ENCODE results near the gene ATXN1. TPM values are rescaled to one million over a fixed set of nuclear protein-coding genes. Genes with fewer than 3 reads are reported as not detected.
A peak's percentile ranks its signal among the peaks of the same experiment; 100 is the strongest.

The ATXN1 gene
- total and polyA plus RNA-seq, 7 donors: 1.3 to 50.9 (median 21.6) TPM

DNA sequence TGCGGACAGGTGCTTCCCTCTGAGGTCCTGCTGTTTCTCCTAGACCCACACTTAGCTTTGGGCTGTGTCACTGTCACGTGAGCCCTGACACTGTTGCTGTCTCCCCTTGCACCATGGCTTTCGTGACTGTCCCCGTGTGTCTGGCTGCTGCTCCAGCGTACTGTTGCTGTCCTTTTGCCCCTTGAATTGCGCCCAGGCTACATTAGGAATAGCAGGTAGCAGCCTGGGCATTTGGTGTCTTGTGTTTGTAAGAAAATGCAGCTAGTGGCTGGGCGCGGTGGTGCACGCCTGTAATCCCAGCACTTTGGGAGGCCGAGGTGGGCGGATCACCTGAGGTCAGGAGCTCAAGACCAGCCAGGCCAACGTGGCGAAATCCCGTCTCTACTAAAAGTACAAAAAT, 476.8 kb downstream of the ATXN1 start:
- H3K36me3 ChIP-seq (ENCODE audit: insufficient read depth in 1 of 2, low read depth in 1 of 2): peaks cover 3 to 51% of the 10 kb centered on the region in 2 donors
- H3K9me3 ChIP-seq: no peaks in the 10 kb centered on the region
- intact Hi-C loops (cut with DNase I): loop anchor here in 1 of 2 donors (5.0 kb wide), 1 partner anchor 33 kb away; no protein-coding TSS in a partner anchor
- H3K4me1 ChIP-seq: peaks cover 34% of the 10 kb centered on the region
- peak; percentile 64 to 81 (median 76) for ATAC-seq
- no peak overlapping the region for H3K4me3 ChIP-seq
- WGBS, 3 donors: 65 to 87% (median 69%) methylated on average over 14 of the region's 14 CpGs
- H3K27me3 ChIP-seq (ENCODE audit: insufficient read depth in 3 of 3, low read length in 2 of 3): no peaks in the 10 kb centered on the region
- H3K27ac ChIP-seq: peak overlapping the region; percentile 69
- TF ChIP-seq, protein P1, sequence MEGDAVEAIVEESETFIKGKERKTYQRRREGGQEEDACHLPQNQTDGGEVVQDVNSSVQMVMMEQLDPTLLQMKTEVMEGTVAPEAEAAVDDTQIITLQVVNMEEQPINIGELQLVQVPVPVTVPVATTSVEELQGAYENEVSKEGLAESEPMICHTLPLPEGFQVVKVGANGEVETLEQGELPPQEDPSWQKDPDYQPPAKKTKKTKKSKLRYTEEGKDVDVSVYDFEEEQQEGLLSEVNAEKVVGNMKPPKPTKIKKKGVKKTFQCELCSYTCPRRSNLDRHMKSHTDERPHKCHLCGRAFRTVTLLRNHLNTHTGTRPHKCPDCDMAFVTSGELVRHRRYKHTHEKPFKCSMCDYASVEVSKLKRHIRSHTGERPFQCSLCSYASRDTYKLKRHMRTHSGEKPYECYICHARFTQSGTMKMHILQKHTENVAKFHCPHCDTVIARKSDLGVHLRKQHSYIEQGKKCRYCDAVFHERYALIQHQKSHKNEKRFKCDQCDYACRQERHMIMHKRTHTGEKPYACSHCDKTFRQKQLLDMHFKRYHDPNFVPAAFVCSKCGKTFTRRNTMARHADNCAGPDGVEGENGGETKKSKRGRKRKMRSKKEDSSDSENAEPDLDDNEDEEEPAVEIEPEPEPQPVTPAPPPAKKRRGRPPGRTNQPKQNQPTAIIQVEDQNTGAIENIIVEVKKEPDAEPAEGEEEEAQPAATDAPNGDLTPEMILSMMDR (IDR thresholded peaks at IDR 0.05): peak; percentile 4
- peak in 1 of 2 donors; percentile 72 for DNase-seq

DNA sequence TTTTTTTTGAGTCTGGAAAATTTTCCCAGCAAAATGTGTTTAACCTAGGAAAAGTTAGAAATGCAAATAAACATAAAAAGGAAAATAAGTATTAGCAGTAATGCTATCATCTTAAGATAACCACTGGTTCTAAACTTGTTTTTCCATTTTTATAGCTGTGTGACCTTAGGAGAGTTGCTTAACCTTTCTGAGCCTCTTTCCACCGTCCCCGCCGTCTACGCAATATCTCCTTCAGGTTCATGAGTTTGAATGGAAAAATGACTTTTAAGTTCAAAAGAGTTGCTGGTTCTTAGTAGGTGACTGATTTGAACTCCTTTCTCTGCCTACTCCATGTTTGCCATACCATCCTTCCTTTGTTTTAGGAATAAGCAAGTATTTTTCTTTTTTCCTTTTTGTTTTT, 478.9 kb downstream of the ATXN1 start:
- peaks cover 3 to 47% of the 10 kb centered on the region in 2 donors for H3K36me3 ChIP-seq (ENCODE audit: insufficient read depth in 1 of 2, low read depth in 1 of 2)
- no peaks in the 10 kb centered on the region for H3K27me3 ChIP-seq (ENCODE audit: insufficient read depth in 3 of 3, low read length in 2 of 3)
- H3K9me3 ChIP-seq: no peaks in the 10 kb centered on the region
- 90 to 98% (median 93%) methylated on average over 4 of the region's 4 CpGs for WGBS, 3 donors
- peak overlapping the region; percentile 69 for H3K27ac ChIP-seq
- intact Hi-C loops (cut with DNase I): loop anchor here in 1 of 2 donors (5.0 kb wide), 1 partner anchor 35 kb away; no protein-coding TSS in a partner anchor
- H3K4me1 ChIP-seq: peaks cover 49% of the 10 kb centered on the region
- ATAC-seq (no peak), DNase-seq (no peak)
- H3K4me3 ChIP-seq: no peak overlapping the region
- TF ChIP-seq, protein P1 (IDR thresholded peaks at IDR 0.05): no peak

DNA sequence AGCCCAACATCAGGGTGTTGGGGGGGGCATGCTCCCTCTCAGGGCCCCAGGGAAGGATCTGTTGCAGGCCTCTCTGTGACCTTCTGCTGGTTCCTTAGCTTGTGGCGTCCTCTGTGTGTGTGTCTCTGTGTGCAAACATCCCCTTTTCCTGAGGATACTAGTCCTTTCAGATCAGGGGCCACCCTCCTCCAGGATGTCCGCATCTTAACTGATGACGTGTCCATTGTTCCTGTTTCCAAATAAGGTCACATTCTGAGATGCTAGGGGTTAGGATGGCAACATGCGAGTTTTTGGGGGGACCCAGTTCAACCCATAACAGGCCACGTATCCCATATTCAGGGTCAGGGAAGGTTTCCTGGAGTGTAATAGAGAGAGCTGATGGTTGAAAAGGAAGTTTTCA, 482.0 kb downstream of the ATXN1 start:
- Histone ChIP-seq H3K27me3 (ENCODE audit: insufficient read depth in 3 of 3, low read length in 2 of 3) (no peaks in the 10 kb centered on the region), H3K9me3 (no peaks in the 10 kb centered on the region), H3K4me3 (peak overlapping the region; percentile 41), H3K36me3 (ENCODE audit: insufficient read depth in 1 of 2, low read depth in 1 of 2) (peaks cover 3 to 55% of the 10 kb centered on the region in 2 donors), H3K4me1 (peaks cover 64% of the 10 kb centered on the region), H3K27ac (peak overlapping the region; percentile 95)
- intact Hi-C loops (cut with DNase I): loop anchor here in 1 of 2 donors (2.0 kb wide), 1 partner anchor 40 kb away; the partner anchor contains the start of gene GMPR
- TF ChIP-seq, protein P1 (IDR thresholded peaks at IDR 0.05): no peak
- ATAC-seq (no peak), DNase-seq (no peak)
- WGBS, 3 donors: 81 to 90% (median 84%) methylated on average over 5 of the region's 5 CpGs

DNA sequence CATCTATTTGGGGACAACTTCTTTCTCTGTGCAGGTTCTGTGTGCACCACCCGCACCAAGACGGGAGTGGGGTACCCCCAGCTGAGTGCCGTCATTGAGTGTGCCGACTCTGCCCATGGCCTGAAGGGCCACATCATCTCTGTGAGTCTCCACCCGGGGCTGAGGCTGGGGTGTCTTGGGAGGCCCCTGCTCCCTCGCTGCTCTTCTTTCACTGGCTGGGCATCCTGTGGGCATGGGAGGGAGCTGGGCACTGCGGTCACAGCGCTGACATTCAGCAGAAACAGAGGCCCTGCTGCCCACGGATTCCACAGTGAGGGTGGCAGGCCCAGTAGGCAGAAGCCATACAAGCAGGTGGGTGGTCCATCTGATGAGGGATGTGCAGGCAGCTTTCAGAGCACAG, 482.5 kb downstream of the ATXN1 start:
- no peak for ATAC-seq
- TF ChIP-seq, protein P1 (IDR thresholded peaks at IDR 0.05): no peak
- peak overlapping the region; percentile 95 for H3K27ac ChIP-seq
- 46 to 73% (median 55%) methylated on average over 9 of the region's 9 CpGs for WGBS, 3 donors
- intact Hi-C loops (cut with DNase I): loop anchor here in 1 of 2 donors (2.0 kb wide), 1 partner anchor 40 kb away; the partner anchor contains the start of gene GMPR
- H3K9me3 ChIP-seq: no peaks in the 10 kb centered on the region
- DNase-seq: no peak
- no peaks in the 10 kb centered on the region for H3K27me3 ChIP-seq (ENCODE audit: insufficient read depth in 3 of 3, low read length in 2 of 3)
- H3K4me3 ChIP-seq: peak overlapping the region; percentile 41
- H3K36me3 ChIP-seq (ENCODE audit: insufficient read depth in 1 of 2, low read depth in 1 of 2): peaks cover 3 to 58% of the 10 kb centered on the region in 2 donors
- peaks cover 63% of the 10 kb centered on the region for H3K4me1 ChIP-seq

Measured in psoas muscle (tissue), 8 donors.